GM06990 (cell line): ENCODE measurements around the gene PPFIBP2.

Source experiments
- DNase-seq: peaks from one replicate; pipeline ENCODE4 v3.0.0-alpha.2; 2011; ENCODE audit not compliant: insufficient read length; ENCODE audit errors: extremely low read depth
- H3K27me3 ChIP-seq: replicated peaks from 2 replicates; pipeline ENCODE4 v1.6.0; 2011; ENCODE audit warnings: low read length; ENCODE audit not compliant: control insufficient read depth, insufficient read depth
- H3K36me3 ChIP-seq: 2 replicates; pipeline ENCODE4 v1.5.1; 2011; ENCODE audit warnings: low read length; ENCODE audit not compliant: control insufficient read depth, insufficient read depth
- H3K4me3 ChIP-seq: replicated peaks from 2 replicates; pipeline ENCODE4 v1.5.1; 2011; ENCODE audit warnings: low read depth, mild to moderate bottlenecking, control low read depth, low read length
- CTCF ChIP-seq: IDR thresholded peaks from 2 replicates; pipeline ENCODE4 v1.5.1; 2011; ENCODE audit warnings: low read length, control low read depth, mild to moderate bottlenecking, inconsistent platforms; ENCODE audit not compliant: insufficient read depth, poor library complexity, severe bottlenecking

PPFIBP2 gene

GRCh38 chr11:7591987-7592386 lies 78.2 kb downstream of the PPFIBP2 start:
- Histone ChIP-seq H3K27me3 (no peaks in the 10 kb centered on the region), H3K36me3 (peaks cover 5% of the 10 kb centered on the region), H3K4me3 (no peak overlapping the region)
- TF ChIP-seq CTCF: no peak
- DNase-seq: no peak

- no peak overlapping the region for H3K4me3 ChIP-seq
- DNase-seq: no peak
- H3K27me3 ChIP-seq: no peaks in the 10 kb centered on the region
- peaks cover 11% of the 10 kb centered on the region for H3K36me3 ChIP-seq
- TF ChIP-seq CTCF: no peak
Observed at GRCh38 chr11:7592711-7593110, 78.9 kb downstream of the PPFIBP2 start.

- Histone ChIP-seq H3K4me3 (no peak overlapping the region), H3K27me3 (no peaks in the 10 kb centered on the region), H3K36me3 (peaks cover 12% of the 10 kb centered on the region)
- DNase-seq: no peak
- TF ChIP-seq CTCF: no peak
Observed at GRCh38 chr11:7593481-7593880, 79.7 kb downstream of the PPFIBP2 start.

GRCh38 chr11:7595016-7595866 lies 81.4 kb downstream of the PPFIBP2 start:
- no peaks in the 10 kb centered on the region for H3K27me3 ChIP-seq
- H3K4me3 ChIP-seq: no peak overlapping the region
- no peak for DNase-seq
- H3K36me3 ChIP-seq: peaks cover 14% of the 10 kb centered on the region
- no peak for TF ChIP-seq CTCF

- TF ChIP-seq CTCF: no peak
- no peak for DNase-seq
- peaks cover 15% of the 10 kb centered on the region for H3K36me3 ChIP-seq
- no peaks in the 10 kb centered on the region for H3K27me3 ChIP-seq
- no peak overlapping the region for H3K4me3 ChIP-seq
Observed at GRCh38 chr11:7595951-7596350, 82.2 kb downstream of the PPFIBP2 start.
